Adipose tissue (tissue), 3 donors: ENCODE data around the gene ZNF503. TPM values are rescaled to one million over a fixed set of nuclear protein-coding genes. Genes with fewer than 3 reads are reported as not detected.
A peak's percentile ranks its signal among the peaks of the same experiment; 100 is the strongest.

Experiments used
- H3K27ac ChIP-seq: one replicate; pipeline ENCODE4 v1.5.1; 2013; ENCODE audit warnings: low read depth, low read length
- WGBS, 3 donors: extraction: QIAGEN DNeasy Blood & Tissue Kit; methylation state at CpG; one replicate each; pipeline ENCODE4 v1.1.7; 2013; 5-methylcytosine and 5-hydroxymethylcytosine counted together
- polyA plus RNA-seq, 3 donors: library from polyadenylated mRNA; stranded (reverse); fragments of 200-250 nt; gene quantifications; one replicate each; pipeline ENCODE4 v1.2.3, GENCODE V29; 2013
- donor health status: healthy with polysubstance abuse.
- donor health status: Bipolar disorder and iron deficiency.
- donor health status: healthy.

ZNF503 gene
- polyA plus RNA-seq, 3 donors, result 11.5 to 19.8 (median 12.7) TPM

DNA sequence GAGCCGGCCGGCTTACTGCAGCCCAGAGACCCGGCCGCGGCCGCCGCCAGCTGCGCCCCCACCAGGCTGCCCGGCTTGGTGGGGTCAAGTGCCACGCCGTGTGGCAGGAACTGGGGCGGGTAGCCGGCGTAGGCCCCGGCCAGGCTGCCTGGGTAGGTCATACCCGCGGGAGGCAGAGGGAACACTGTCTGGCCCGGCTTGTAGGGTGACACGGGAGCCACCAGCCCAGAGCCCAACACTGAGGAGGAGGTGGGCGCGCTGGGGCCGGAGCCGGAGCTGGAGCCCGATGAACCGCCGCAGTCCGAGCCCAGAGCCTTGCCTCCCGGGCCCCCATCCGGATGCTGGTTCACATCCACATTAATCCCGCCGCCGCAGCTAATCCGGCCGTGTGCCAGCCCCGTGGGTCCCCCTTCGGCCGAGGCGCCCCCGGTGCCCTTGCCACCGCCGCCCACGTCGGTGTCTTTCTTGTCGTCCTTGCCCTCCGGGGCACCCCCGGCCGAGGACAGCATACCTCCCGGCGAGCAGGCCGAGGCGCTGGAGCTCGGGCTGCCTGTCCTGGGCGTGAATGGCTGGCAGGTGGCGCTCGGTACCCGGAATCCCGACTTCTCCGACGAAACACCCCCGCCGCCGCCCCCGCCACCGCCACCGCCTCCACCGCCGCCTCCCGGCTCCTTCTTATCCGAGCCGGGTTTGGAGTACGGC, 2.0 kb downstream of the ZNF503 start:
- WGBS, 3 donors, result 5 to 17% (median 15%) methylated on average over 66 to 71 of the region's 71 CpGs

DNA sequence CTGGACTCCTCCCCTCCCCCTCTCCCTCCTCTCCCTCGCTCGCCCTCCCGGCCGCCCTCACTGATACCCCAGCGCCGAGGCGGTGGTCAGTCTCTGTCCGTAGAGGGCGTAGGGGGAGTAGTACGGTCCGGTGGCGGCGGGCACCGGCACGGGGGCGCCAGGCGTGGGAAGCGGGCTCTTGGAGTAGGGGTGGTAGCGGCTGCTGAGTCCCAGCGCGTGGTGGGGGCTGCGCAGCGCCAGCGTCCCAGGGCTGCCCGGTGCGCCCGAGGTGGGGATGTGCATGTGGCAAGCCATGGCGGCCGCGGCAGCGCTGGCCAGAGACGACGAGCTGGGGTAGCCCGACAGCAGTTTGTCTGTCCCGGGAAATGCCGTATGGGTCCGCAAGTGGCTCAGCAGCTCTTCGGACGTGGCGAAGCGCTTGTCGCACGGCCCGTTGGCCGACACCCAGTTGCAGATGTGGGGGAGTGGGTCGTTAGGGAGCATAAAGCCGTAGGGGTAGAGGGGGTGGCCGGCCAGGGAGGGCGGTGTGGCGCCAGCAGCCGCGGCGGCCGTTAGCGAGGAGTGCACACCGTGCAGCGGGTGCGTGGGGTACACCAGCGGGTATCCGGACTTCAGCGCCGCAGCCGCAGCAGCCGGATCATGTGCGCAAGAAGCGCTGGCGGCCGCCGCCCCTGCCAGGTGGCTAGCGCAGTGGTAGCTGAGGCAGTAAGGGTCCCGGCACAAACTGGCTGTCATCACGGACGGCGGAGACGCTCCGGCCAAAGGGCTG, 2.7 kb downstream of the ZNF503 start:
- 11 to 61% (median 49%) methylated on average over 75 to 76 of the region's 76 CpGs for WGBS, 3 donors
- no peak overlapping the region for H3K27ac ChIP-seq

More for the DNA sequence above, 2.0 kb downstream of the ZNF503 start:
- no peak overlapping the region for H3K27ac ChIP-seq

DNA sequence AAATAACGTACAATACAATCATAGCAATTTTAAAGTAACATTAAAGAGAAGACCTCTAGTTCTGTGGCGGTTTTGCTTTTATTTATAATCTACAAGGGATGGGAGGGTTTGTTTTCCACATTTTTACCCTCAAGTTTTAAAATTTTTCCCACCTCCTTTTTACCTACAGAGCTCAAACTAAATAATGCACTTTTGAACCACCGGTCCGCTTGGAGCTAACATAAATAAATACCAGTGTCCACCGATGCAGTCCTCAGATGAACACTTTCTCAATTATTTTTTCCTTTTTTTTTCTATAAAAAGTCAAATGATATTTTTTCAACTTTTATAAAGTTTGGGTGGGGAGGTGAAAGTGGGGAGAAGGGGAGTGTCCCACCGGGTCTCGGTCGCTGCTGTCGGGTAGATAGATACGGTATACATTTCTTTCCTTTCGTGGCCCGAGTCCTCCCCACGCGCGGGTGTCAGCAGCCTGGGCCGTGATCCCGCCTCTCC, 3.3 kb downstream of the ZNF503 start:
- H3K27ac ChIP-seq, result no peak overlapping the region
- WGBS, 3 donors, result 19 to 50% (median 47%) methylated on average over 14 to 17 of the region's 17 CpGs

DNA sequence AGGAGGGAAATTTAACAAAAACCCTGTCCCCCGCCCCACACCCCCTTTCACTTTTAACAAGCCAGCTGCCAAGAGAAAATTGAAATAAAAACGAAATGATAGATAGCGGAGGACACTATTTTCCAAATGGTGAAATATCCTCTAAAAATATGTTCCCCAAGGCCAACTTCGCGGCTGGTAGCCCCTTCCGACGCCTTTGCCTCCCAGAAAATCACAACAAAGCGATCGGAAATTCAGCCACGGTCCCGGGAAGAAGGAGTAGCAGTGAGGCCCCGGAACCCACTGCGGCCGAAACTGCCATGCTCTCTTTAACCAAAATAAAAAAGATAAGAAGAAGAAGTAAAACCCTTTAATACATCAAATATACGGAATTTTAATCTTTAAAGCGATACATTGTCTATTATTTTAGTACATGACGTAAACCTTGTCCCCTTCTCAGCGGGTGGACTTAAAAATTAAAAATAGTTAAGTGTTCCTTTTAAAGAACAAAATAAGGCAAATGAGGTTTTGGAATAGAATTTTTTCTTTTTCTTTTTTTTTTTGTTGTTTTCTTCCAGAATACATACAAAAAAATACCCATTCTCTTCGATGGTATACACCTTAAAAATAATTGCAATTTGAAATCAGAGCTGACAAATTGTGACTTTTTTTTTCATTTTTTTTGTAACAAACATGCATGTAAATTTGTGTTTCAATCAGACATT, 3.9 kb downstream of the ZNF503 start:
- H3K27ac ChIP-seq, result peak overlapping the region; percentile 32
- 21 to 70% (median 65%) methylated on average over 19 of the region's 19 CpGs for WGBS, 3 donors

DNA sequence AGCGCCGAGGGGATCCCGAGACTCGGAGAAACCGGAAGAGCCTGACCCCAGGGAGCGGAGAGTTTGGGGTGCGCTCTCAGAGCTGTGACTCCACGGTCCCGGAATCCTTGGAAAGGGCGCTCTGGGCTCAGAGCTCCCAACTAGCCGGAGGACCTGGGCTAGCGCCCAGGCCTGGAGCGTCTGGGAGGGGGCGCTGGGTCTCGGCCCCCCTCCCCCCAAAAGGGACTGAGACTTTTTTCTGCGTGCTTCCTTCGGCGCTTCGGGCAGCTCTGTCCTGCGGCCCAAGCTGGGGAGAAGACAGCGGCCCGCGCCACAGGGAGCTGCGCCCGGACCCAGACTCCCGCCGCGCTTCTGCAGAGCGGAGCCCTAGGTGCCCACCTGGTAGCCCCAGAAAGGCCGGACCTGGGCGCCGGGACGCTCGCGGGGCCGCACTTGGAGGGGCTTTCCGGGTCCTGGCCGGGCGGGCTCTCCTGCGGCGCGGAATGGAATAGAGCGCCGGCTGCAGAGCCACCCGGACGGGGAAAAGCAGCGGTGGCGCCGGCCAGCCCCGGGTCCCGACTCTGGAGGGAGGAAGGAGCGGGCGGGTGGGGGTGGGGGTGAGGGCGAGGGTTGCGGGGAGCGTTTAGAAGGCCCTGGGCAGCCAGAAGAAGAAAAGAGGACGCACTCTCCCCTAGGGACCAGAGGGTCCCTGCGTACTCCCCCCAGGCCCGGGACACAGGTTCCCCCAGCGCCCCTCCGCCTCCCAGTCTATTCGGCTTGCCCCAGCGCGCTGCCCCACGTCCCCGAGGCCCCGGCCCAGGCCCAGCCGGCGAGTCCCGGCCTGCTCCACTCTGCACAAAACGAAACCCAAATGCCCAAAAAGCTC, 4.7 kb downstream of the ZNF503 start:
- peak overlapping the region; percentile 32 for H3K27ac ChIP-seq
- WGBS, 3 donors, result 13 to 21% (median 19%) methylated on average over 45 to 71 of the region's 71 CpGs

DNA sequence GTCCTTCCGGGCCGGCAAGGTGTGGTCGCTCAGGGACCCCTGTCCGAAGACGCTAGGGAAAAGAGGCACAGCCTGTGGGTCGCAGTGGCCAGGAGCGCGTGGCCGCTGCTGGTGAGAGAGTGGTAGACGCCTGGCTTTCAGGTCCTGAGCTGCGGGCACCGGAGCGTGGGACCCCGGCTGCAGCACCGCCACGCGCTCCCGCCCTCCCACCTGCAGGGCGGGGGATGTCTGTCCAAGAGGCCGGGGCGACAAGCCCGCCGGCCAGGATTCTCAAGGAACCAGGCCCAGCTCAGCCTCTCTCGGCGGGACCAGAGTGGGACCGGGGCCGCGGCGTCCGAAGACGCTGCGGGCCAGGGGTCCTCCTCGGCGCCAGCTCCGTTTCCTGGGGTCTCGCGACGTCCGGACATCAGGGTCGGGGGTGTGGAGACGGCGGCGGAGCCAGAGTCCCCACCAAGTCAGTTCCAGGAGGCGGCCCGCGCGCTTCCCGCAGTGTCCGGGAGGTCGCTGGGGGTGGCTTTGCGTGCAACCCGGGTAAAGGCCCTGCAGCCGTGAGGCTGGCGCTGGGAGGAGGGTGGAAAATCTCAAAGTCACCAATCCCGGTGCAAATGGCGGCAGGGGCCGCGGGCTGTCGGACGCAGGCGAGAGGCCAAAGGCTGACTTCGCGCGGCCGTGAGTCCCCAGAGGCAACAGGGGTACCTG, 5.5 kb downstream of the ZNF503 start:
- no peak overlapping the region for H3K27ac ChIP-seq
- 17 to 28% (median 24%) methylated on average over 54 to 65 of the region's 65 CpGs for WGBS, 3 donors

DNA sequence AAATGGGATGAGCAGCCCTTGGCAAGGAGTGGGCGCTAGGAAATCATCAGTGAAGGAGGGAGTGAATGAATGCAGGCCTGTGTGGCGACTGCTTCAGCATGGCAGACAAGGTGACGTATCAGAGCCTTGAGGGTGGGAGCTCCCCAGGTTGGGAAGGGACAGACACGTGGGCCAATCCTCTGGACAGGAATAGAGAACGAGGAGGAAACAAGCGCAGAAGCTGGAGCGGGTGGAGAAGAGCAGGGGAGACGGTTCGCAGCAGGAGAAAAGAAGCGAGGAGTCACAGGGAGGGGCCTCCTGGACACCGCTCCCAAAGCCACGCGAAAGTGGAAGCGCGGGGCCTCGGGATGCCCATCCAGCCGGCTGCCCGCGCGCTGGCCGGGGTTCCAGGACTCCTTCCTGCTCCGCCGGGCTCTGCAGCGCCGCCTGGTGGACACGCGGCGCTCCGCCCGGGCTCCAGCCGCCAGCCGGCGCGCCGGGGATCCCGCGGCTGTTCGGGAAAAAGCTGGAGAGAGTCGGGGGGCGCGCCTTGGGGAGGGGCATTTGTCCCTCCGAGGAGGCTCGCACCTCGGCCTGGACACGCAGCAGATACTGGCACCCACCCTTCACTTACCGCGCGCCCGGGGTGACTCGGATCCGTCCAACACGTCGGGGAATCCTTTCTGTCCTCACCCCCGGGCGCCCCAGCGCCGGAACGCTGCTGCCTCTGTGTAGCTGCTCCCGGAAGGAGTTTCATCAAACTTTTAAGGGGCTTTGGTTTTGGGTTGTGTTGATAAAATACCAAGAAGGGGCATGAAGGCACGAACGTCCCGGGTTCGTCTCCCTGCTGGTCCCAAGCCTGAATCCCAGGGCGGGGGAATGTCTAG, 6.3 kb downstream of the ZNF503 start:
- no peak overlapping the region for H3K27ac ChIP-seq
- WGBS, 3 donors, result 12 to 19% (median 19%) methylated on average over 63 to 64 of the region's 64 CpGs

DNA sequence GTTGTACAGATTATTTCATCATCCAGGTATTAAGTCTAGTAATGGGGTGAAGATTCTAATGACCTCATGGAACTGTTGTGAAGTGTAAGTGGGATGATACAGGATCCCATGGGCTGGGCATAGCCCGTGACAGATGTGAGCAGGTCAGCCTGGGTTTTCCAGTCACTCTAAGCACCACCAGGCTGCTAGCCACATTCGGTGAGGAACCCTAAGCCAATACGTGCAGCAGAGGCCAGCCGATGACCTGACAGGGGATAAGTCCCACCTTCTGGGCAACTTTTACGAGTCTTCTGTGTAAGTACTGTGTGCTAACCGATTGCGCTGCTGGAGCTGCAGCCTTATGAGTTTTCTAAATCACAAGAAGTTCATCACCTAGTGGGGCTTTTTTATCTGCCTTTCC, 7.3 kb downstream of the ZNF503 start:
- no peak overlapping the region for H3K27ac ChIP-seq
- 88 to 96% (median 95%) methylated on average over 7 of the region's 7 CpGs for WGBS, 3 donors

DNA sequence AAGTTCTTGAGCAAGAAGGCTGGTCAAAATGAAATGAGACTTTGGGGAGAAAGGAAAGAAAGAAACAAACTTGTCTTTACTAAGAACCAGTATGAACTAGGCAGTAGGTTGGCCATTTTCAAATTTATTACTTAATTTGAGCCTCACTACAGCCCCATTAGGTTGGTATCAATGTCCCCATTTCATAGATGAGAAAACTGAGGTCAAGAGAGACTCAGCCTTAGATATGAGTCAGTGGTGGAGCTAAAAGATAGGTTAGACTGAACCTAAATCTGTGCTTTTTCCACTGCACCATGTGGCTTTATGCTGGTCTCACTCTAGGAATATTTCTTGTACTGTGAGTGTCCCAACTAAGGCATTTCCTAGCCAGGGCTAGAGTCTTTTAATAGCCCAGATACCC, 8.8 kb downstream of the ZNF503 start:
- H3K27ac ChIP-seq, result no peak overlapping the region

DNA sequence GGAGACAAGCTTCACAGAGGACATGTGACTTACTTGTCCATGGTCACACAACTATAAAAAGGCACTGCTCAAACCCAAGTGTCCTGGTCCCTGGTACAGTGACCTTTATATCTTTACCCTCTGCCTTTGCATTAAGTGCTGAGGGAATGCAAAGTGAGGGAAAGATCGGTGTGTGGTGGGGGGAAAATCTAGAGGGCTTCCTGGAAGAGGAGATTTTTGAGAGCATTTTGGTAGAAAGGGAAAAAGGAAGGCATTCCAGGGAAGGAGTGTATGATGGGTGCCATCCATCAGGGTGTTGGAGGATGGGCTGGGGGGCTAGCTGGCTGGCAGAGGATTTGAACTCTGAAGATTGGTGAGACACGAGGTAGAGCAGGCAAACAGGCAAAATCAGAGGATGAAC, 9.3 kb downstream of the ZNF503 start:
- 79 to 93% (median 85%) methylated on average over 2 of the region's 2 CpGs for WGBS, 3 donors
- no peak overlapping the region for H3K27ac ChIP-seq

DNA sequence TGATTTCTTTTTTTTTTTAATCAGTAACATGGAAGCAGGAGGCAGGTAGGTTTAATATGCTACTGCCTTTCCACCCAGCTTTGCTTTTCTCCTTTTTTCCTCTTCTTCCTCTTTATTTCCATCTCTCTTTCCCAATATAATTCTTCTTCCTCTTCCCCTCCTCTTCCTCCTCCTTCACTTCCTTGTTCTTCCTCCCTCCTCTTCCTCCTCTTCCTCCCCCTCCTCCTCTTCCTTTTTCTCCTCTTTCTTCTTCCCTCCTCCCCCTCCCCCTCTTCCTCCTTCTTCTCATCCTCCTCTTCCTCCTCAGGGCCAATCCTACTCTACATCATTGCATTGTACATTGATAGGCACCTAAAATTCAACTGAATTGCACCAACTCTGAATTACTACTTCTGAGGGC, 11.4 kb downstream of the ZNF503 start:
- no peak overlapping the region for H3K27ac ChIP-seq

DNA sequence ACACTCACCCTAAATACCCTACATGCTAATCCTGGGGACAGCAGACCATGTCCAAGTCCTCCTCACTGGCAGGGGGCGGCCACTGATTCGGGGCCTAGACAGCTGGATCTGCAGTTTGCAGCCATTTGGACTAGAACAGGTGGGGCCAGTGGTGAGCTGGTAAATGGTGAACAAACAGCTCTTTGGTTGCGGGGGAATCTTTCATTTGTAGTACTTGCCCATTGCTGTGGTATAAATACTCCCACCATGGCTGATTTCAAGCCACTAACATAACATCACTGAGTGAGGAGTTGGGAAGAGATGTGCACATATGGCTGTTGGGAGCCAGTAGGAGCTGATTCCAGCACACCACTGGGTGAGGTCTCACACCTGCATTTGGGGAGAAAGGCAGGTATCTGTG, 13.5 kb downstream of the ZNF503 start:
- no peak overlapping the region for H3K27ac ChIP-seq
- WGBS, 3 donors, result 95 to 100% (median 100%) methylated on average over 3 of the region's 3 CpGs

DNA sequence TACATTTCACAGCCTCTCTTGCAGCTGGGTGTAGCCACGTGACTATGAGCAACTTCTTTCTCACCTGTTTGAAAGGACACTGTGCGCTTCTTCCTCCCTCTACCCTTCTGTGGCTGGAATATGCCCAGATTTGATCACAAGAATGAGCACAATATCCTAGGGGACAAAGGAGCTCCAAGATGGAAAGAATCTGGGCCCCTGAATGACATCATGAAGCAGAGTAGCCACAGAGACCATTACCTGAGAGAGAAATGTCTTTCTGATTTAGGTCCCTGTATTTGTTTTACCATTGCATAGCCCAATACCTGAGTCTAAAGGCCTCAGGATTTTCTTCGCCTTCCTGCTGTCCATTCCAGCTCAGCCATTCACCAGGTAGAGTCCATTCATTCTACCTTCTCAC, 15.4 kb downstream of the ZNF503 start:
- WGBS, 3 donors, result 95 to 100% (median 96%) methylated on average over 3 of the region's 3 CpGs
- H3K27ac ChIP-seq, result no peak overlapping the region

DNA sequence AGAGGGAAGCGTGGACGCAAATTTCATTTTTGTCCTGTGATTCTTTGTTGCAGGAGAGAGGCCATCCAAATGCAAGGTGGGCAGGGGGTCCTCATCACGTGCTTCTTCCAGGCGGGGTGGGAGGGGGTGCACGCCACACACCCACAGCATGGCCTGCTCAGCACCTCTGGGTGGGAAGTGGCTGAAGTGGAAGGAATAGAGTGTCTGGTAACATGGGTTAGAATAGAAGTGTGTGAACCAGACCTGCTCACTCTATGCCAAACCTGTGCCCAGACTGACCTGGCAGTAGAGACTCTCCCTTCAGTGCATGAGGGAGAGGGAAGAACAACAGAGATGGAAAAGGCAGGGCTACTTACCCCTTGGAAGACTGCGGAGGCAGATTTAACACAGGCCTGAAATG, 21.7 kb downstream of the ZNF503 start:
- 82 to 91% (median 91%) methylated on average over 6 of the region's 6 CpGs for WGBS, 3 donors
- H3K27ac ChIP-seq, result no peak overlapping the region

DNA sequence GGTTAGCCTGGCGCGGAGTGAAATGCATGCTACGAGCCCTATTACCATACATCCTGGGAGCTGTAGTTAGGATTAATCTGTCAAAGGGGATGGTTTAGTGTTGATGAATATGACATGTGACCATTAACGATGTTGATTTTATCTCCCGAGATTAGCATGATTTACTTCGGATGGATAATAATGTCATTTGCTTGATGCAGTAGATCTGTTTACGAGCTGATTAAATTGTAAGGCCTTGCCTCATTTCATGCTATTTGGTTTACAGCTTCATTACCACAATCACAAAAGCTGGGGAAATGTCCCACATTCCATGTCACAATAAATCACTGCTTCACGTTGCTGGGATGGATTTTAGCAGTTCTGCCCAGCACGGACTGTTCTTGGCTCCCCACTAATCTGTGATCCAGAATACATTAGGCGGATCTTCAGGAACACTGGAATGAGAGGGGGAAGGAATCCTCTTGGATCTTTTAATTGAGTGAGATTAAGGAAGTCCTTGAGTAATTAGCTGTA, 22.3 kb downstream of the ZNF503 start:
- no peak overlapping the region for H3K27ac ChIP-seq
- 64 to 77% (median 72%) methylated on average over 10 of the region's 10 CpGs for WGBS, 3 donors

DNA sequence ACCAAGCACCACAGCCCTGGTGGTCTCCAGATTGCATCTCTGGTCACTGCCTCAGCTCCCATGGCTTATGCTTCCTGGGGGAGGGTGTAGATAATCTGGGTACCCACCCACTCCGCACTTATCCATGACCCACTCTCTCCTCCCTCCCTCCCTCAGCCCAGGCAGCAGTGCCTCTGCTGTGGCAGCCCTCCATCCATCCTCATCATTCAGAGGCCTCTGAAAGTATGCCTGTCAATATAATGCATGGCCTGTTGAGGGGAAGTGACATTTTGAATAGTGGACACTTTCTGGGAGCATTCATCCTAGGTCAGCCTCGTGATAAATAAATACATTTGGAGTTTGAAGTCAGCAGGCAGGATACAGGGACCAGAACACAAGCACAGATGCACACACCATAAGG, 23.2 kb downstream of the ZNF503 start:
- WGBS, 3 donors, result 87 to 92% (median 88%) methylated on average over 2 of the region's 2 CpGs
- no peak overlapping the region for H3K27ac ChIP-seq

DNA sequence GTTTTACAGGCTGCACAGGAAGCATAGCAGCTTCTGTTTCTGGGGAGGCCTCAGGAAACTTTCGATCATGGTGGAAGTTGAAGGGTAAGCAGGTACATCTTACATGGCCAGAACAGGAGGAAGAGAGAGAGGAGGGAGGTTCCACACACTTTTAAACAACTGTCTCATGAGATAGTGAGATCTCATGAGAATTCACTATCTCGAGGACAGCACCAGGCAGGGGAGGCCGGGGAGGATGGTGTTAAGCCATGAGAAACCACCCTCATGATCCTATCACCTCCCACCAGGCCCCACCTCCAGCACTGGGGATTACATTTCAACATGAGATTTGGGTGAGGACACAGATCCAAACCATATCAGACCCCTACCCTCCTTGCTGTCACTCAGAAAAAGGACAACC, 23.7 kb downstream of the ZNF503 start:
- H3K27ac ChIP-seq, result no peak overlapping the region
- WGBS, 3 donors, result 73 to 100% (median 88%) methylated on average over 3 of the region's 3 CpGs
